Activated T-helper 9 cell treated with anti-CD3 and anti-CD28 coated beads, Interleukin-2, amount 50 U/mL, for 16 hours (primary cell): ENCODE data around the gene CHST3.
"Not testable (repeated sequence)": the region's sequence is repeated elsewhere in the genome, so short reads cannot be mapped to it uniquely, and the experiment has no call there.

Experiments used
- DNase-seq: peaks from one replicate; pipeline ENCODE4 v3.0.0-alpha.2; 2020; ENCODE audit warnings: low read depth

The CHST3 gene, protein sequence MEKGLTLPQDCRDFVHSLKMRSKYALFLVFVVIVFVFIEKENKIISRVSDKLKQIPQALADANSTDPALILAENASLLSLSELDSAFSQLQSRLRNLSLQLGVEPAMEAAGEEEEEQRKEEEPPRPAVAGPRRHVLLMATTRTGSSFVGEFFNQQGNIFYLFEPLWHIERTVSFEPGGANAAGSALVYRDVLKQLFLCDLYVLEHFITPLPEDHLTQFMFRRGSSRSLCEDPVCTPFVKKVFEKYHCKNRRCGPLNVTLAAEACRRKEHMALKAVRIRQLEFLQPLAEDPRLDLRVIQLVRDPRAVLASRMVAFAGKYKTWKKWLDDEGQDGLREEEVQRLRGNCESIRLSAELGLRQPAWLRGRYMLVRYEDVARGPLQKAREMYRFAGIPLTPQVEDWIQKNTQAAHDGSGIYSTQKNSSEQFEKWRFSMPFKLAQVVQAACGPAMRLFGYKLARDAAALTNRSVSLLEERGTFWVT

DNA sequence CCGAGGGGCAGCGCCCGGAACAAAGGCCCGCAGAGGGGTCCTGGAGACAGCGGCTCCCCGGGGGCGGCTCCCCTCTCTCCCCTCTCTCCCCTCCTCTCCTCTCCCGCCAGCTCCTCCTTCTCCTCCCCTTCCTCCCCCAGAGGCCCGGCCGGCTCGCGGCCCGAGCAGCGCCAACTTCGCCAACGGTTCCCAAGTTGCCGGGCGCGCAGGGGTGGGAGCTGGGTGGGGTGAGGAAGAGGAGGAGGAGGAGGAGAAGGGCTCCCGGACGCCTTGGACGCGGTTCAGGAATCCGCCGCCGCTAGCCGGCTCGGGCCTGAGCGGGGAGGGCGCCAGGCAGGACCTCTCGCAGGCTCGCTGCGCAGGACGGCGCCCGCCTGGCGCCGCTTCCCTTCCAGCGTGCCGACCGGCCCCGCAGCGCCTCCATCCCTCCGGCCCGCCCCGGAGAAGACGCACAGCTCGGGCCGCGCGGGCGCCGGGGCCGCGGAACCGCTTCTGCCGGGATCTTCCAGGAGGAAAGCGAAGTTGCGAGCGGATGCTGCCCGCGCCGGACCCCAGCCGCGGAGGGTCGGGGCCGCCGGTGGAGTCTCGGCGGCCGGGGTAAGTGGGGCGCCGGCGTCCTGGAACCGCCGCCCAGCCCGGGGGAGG is at the start of gene CHST3:
TSS of gene CHST3 (plus strand) at position 298 of the 645 bp plus-strand sequence. CDS start 41,448 bp downstream, outside the sequence.
- DNase-seq = no peak

DNA sequence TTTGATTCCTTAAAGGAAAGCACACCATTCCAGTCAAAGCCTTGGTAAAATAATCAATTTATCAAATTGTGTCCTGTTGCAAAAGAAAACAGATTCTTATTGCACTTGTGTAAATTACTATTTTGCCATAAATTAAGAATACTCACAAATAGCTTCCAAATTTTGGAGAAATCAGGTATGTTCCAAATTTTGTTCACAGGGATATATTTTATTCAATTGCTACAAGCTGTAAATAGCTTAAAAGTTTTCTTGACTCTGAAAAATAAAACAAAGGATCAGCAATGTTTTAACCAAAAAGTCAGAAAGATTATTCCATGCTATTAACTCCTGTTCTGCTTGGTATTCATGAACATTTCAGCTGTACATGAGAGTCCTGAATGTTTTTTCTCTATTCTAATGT is 47.4 kb upstream of the CHST3 start:
- no peak for DNase-seq

DNA sequence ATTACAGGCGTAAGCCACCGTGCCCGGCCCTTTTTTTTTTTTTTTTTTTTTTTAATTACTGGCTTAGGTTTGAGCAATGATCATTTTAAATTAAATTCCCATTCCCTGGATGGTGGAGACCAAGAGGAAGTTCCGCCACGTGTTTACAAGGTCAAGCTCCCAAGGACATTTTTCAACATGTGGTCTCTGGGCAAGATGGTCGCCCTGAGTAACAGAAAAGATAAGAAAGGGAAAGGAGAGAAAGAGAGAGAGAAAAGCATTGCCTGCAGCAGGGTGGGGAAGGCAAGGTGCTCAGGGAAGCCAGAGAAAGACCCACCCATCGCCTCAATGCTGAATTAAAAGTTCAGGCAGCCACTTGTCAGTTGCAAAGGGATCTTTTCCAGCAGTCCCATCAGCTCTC is 45.2 kb upstream of the CHST3 start:
- DNase-seq = no peak

DNA sequence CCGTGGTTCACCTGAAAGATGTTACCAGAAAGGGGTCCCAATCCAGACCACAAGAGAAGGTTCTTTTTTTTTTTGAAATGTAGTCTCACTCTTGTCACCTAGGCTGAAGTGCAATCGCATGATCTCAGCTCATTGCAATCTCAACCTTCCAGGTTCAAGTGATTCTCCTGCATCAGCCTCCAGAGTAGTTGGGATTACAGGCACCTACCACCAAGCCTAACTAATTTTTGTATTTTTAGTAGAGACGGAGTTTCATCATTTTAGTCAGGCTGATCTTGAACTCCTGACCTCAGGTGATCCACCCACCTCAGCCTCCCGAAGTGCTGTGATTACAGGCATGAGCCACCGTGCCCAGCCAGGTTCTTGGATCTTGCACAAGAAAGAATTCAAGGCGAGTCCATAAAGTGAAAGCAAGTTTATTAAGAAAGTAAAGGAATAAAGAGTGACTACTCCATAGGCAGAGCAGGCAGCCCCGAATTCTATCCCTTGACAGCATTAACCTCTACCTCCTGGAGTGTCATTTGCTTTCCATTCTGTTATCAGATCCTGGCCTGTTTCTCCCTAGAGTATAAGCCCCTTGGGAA is 44.1 kb upstream of the CHST3 start:
- not testable (repeated sequence) for DNase-seq

DNA sequence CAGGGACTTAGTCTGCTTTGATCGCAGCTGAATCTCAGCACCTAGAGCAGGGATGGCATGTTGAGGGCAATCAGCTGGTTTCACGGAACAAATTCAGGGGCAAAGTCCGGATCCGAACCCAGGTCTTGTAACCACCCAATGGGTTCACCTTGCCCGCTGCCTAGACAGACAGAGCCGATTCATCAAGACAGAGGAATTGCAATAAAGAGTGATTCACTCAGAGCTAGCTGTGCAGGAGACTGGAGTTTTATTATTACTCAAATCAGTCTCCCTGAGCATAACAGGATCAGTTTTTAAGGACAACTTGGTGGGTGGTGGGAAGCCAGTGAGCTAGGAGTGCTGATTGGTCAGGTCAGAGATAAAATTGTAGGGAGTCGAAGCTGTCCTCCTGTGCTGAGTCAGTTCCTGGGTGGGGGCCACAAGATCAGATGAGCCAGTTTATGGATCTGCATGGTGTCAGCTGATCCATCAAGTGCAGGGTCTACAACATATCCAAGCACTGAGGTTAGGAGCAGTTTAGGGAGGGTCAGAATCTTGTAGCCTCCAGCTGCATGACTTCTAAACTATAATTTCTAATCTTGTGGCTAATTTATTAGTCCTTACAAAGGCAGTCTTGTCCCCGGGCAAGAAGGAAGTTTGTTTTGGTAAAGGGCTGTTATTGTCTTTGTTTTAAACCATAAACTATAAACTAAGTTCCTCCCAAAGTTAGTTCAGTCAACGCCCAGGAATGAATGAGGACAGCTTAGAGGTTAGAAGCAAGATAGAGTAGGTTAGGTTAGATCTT is 43.5 kb upstream of the CHST3 start:
- DNase-seq = no peak

DNA sequence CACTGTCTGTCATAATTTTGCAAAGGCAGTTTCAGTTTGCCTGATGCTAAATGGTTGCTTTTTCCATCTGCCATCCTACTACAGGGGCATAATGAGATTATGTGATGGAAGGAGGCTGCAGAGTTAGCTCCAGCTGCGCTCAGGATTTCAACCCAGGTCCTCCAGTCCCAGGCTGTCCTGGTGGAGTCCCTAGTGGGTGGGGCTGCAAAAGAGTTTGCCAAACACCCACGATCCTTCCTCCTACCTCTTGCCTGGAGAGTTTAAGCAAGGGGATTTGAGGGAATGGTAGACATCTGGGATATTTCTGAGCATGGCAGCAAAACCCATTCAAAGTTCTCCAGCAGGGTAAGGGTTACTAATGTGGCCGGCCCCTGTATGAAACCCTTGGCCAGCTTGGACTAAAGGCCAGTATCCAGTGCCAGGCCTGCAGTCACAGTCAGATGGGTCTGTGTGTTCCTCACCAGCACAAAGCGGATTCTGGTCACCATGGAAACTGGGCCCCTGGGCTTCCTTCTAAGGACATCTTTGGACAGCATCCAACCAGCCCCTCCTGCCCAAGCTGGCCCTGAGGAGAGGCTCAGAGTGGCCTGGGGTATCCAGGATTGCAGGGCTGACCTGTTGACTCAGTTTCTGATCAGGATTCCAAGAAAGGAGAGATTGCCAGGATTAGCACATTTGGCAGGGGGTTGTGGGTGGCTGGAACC is 42.7 kb upstream of the CHST3 start:
- no peak for DNase-seq

DNA sequence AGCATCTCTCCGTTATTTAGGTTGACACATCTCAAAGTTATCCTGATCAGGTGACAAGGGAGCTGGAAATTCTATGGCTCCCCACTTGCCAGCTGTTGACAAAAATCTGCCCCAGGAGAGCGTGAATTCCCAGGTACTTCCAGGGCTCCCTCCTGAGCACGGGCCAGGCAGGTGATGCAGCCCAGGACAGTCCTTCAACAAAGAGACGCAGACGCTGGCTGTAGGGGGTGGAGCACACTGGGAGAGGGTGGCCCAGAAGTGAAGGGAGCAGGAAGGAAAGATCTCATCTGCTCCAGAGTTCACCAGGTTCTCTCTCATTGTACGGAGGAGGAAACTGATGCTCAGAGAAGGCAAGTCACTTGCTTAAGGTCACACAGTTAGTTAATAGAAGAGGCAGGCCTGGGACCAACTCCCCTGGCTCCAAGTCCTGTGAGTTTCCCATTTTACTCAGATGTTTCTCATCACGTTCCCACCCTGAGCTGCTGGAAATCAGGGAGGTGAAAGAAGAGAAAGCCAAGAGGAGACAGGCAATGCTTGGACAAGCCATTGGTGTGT is 41.0 kb upstream of the CHST3 start:
- no peak for DNase-seq

DNA sequence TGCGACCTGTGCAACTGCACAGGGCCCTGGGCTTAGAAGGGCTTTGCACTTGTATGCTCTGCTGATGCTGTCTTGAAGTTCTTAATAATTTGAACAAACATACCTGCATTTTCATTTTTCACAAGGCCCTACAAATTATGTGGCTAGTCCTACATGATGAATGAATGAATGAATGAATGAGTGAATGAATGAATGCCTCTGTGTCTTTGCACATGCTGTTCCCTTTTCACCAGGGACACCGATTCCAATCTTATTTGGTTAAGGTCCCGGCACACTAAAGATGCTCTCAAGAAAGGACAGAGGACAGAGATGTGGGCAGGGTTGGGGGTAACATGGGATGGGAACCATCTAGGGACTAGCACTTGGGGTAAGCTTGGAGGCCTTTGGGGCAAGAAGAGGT is 39.4 kb upstream of the CHST3 start:
- DNase-seq = no peak

DNA sequence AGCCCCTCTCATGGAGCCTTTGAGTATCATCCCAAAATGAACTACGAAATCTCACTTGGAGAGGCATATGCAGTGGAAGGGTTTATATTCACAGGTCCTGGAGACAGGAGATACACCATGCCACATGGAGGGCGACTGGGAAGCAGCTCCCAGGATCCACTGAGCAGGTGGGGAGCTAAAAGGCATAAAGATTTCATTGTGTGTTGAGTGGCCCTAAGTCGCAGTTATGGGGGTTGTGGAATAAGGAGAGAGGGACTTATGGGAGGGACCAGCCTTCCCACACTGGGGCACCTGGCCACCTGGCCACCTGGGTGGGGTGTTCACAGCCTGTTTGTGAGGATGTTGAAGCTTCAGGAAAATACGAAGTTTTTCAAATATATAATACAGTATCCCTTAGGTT is 37.0 kb upstream of the CHST3 start:
- no peak for DNase-seq

DNA sequence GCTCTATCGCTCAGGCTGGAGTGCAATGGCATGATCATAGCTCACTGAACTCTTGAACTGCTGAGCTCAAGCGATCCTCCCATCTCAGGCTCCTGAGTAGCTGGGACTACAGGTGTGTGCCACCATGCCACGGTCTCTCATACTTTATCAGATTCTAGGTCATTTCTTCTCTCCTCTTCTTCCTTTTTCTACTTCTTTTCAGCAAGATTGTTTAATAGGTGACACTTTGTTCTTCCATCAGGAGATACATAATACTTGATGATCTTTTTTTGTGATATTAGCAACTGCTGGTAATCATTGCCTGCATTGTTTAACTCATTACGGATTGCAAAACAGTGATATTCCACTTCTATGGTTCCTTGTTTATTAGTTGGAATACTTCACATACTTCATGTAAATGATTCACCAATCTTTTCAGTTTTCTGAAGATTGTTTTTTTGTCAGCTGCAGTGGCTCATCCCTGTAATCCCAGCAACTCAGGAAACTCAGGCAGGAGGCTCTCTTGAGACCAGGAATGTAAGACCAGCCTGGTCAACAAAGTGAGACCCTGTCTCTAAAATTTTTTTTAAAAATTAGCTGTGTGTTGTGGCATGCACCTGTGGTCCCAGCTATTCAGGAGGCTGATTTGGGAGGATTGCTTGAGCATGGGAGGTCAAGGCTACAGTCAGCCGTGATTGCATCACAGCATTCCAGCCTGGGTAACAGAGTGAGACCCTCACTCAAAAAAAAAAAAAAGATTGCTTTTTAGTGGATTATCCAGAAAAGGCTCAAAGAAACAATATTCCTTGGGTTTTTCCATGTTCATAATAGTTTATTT is 36.2 kb upstream of the CHST3 start:
- DNase-seq = no peak

DNA sequence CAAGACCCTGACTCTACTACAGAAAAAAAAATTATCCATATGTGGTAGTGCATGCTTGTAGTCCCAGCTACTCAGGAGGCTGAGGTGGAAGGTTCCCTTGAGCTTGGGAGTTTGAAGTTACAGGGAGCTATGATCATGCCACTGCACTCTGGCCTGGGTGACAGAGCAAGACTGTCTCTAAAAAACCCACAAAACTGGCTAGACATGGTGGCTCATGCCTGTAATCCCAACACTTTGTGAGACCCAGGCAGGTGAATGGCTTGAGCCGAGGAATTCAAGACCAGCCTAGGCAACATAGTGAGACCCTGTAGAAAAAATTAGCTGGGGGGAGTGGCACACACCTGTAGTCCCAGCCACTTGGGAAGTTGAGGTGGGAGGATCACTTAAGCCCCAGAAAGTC is 32.9 kb upstream of the CHST3 start:
- no peak for DNase-seq

DNA sequence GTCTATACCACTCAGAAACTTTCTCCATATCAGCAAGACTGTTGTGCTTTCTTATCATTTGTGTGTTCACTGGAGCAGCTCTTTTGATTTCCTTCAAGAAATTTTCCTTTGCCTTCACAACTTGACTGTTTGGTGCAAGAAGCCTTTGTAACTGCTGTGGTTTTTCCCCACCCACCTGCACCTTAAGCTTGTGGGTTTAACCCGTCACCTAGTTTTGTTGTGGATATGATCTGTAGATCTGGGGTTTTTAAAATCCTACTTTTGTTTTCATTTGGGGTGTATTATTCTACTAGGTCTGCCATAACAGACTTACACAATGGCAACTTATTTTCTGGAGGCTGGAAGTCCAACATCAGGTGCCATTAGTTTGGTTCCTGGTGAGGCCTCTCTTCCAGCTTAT is 30.5 kb upstream of the CHST3 start:
- DNase-seq = peak; percentile 24

DNA sequence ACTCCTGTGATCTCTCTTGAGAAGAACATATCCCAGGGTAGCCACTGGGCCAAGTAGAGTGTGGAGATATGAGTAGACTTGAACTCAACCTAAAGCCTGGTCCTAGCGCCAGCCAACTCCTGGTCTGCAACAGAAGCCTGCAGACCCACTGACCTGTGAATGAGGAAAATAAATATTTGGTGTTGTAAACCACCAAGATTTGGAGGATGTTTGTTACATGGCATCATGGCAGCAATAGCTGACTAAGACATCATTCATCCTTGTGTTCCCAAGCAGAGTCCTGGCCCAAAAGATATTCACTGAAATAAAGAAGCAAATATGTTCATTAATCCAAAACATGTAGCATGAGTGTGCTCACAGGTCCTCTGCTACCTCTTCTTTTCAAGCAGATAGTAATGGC is 26.0 kb upstream of the CHST3 start:
- DNase-seq = no peak

DNA sequence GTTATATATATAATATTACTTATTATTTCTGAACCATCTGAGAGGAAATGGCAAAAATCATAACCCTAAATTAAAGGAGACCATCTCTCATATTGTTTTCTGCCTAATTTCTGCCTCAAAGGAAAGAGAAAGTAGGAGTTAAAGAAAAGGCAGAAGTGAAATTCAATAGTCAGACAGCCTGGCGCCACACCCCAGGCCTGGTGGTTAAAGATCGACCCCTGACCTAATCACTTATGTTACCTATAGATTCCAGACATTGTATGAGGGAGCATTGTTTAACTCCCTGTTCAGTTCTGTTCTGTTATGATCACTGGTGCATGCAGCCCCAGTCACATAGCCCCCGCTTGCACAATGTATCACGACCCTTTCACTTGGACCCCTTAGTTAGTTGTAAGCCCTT is 24.9 kb upstream of the CHST3 start:
- no peak for DNase-seq

DNA sequence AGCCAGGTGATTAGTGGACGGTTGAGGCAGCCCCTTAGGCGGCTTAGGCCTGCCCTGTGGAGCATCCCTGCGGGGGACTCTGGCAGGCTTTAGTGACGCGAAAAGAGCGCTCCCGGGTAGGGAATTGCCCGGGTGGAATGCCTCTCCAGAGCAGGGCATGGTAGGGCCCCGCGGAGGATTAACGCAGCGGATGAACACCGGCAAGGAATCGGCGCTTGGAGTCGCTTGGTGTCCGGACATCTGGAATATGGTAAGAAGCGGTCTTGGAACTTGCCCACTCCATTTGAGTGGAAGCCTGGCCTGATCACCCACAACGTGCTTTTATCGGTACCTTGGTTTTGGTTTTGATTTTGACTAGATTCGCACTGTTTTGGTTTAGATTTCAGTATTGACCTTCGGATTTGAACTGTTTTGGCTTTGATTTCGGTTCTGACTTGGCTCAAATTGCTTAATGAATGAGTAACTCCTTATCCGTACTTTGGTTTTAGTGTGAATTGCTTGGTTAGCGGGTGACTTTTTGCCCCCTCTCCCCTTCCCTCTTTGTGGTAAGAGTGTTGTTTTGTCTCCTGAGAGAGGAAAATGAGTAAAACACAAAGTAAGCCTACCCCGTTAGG is 24.2 kb upstream of the CHST3 start:
- DNase-seq = no peak

DNA sequence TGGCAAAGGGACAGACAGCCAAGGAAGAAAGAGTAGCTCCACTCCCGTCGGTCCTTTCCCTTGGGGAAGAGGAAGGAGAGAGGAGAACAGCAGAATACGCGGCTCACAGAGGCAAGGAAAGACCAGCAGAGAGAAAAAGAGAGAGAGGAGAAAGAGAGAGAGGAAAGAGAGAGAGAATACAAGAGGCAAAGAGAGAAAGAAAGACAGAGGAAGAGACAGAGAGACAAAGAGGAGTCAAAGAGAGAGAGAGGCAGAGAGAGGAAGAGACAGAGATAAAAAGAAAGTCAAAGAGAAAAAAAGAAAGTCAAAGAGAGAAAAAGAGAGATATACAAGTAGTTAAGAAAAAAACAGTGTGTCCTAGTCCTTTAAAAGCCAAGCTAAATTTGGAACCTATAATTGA is 23.4 kb upstream of the CHST3 start:
- DNase-seq = no peak

DNA sequence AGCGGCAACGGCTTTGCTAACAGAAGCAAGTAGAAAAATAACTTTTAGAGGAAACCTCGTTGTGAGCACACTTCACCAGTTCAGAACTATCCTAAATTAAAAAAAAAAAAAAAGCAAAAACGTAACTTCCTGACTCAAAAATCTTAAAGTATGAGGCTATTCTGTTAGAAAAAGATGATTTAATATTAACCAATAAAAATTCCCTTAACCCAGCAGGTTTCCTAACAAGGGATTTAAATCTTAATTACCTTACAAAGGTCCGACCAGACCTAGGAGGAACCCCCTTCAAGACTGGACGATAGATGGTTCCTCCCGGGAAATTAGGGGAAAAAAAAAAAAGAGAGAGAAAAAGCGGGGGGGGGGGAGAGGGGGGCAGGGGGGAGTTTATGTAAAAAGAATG is 22.9 kb upstream of the CHST3 start:
- DNase-seq = no peak

DNA sequence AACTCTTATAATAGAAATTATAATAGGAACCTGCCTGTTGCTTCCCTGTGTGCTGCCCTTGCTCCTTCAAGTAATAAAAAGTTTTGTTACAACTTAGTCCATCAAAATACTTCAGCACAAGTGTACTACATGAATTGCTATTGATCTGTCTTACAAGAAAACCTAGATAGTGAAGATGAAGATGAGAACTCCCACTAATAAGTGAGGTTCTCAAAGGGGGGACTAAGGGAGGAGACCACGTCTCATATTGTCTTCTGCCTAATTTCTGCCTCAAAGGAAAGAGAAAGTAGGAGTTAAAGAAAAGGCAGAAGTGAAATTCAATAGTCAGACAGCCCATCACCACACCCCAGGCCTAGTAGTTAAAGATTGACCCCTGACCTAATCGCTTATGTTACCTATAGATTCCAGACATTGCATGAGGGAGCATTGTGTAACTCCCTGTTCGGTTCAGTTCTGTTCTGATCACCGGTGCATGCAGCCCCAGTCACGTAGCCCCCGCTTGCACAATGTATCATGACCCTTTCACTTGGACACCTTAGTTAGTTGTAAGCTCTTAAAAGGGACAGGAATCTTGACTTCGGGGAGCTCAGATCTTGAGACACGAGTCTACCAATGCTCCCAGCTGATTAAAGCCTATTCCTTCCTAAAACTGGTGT is 18.2 kb upstream of the CHST3 start:
- DNase-seq = no peak

DNA sequence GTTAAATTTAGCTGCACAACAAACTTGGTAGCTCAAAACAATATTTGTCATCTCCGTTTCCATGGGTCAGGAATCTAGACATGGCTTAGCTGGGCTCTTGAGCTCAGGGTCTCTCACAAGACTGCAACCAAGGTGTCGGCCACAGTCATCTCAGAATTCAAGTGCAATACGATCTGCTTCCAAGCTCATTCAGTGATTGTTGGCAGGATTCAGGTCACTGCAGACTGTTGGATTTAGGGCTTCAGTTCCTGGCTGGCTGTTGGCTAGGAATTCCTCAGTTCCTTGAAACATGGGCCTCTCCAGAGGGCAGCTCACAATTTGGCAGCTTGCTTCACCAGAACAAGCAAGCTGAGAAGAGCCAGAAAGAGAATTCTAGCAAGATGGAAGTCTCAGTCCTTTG is 17.5 kb upstream of the CHST3 start:
- no peak for DNase-seq
